Neuronal stem cell (in vitro differentiated cells): ENCODE measurements around the gene ZNF841. TPM values are rescaled to one million over a fixed set of nuclear protein-coding genes. Genes with fewer than 3 reads are reported as not detected.

Experiments
- DNase-seq: peaks from one replicate; pipeline ENCODE4 v3.0.0-alpha.2; 2013; ENCODE audit warnings: low spot score
- H2AFZ ChIP-seq: one replicate; pipeline ENCODE4 v1.6.1; 2013; ENCODE audit warnings: mild to moderate bottlenecking, low read length, inconsistent platforms
- H2AK5ac ChIP-seq: 2 replicates; pipeline ENCODE4 v1.6.1; 2013; ENCODE audit warnings: low read depth, mild to moderate bottlenecking, inconsistent platforms, low read length, moderate library complexity, mixed read lengths
- H2BK120ac ChIP-seq: 2 replicates; pipeline ENCODE4 v1.6.1; 2013; ENCODE audit warnings: low read depth, mild to moderate bottlenecking, inconsistent platforms, low read length, moderate library complexity, mixed read lengths
- H2BK12ac ChIP-seq: one replicate; pipeline ENCODE4 v1.6.1; 2013; ENCODE audit warnings: low read length, inconsistent platforms
- H2BK15ac ChIP-seq: 2 replicates; pipeline ENCODE4 v1.6.1; 2013; ENCODE audit warnings: mild to moderate bottlenecking, low read length, inconsistent platforms, mixed read lengths
- H2BK5ac ChIP-seq: one replicate; pipeline ENCODE4 v1.6.1; 2013; ENCODE audit warnings: inconsistent platforms, mild to moderate bottlenecking, low read length, moderate library complexity
- H3K14ac ChIP-seq: one replicate; pipeline ENCODE4 v1.6.1; 2013; ENCODE audit warnings: low read length, inconsistent platforms
- H3K18ac ChIP-seq: 2 replicates; pipeline ENCODE4 v1.6.1; 2013; ENCODE audit warnings: low read length, inconsistent platforms
- H3K23ac ChIP-seq: 2 replicates; pipeline ENCODE4 v1.6.1; 2013; ENCODE audit warnings: low read depth, mild to moderate bottlenecking, mixed read lengths, low read length, inconsistent platforms; ENCODE audit not compliant: poor library complexity
- H3K27ac ChIP-seq: replicated peaks from 3 replicates; pipeline ENCODE4 v1.5.1; 2013; ENCODE audit warnings: low read length, inconsistent platforms
- H3K27me3 ChIP-seq, 3 experiments: 2 replicates each; pipeline ENCODE4 v1.6.1; 2013; ENCODE audit warnings: low read length in 3 of 3, mild to moderate bottlenecking in 2 of 3, inconsistent platforms in 1 of 3, low read depth in 1 of 3, mixed read lengths in 1 of 3, moderate library complexity in 1 of 3; ENCODE audit not compliant: control insufficient read depth in 3 of 3, insufficient read depth in 3 of 3
- H3K36me3 ChIP-seq, 2 donors: replicated peaks in 1 of 2; 2 replicates each; pipeline ENCODE4 v1.6.1; 2013; ENCODE audit warnings: low read length in 2 of 2; ENCODE audit not compliant: control insufficient read depth in 2 of 2, insufficient read depth in 2 of 2
- H3K4ac ChIP-seq: 2 replicates; pipeline ENCODE4 v1.6.1; 2013; ENCODE audit warnings: inconsistent platforms, mild to moderate bottlenecking, low read length, moderate library complexity
- H3K4me1 ChIP-seq, 2 donors: 1 replicate in 1 of 2; 2 replicates in 1 of 2; pipeline ENCODE4 v1.6.1; 2013; ENCODE audit warnings: low read length in 2 of 2, low read depth in 1 of 2; ENCODE audit not compliant: control insufficient read depth in 2 of 2, insufficient read depth in 1 of 2
- H3K4me2 ChIP-seq: one replicate; pipeline ENCODE4 v1.6.1; 2013; ENCODE audit warnings: mild to moderate bottlenecking, low read length, inconsistent platforms; ENCODE audit not compliant: insufficient read depth, poor library complexity, severe bottlenecking
- H3K4me3 ChIP-seq, 2 donors: 2 replicates each; pipeline ENCODE4 v1.5.1; 2013; ENCODE audit warnings: low read length in 2 of 2, mild to moderate bottlenecking in 2 of 2, inconsistent platforms in 1 of 2, moderate library complexity in 1 of 2
- H3K79me1 ChIP-seq: one replicate; pipeline ENCODE4 v1.6.1; 2013; ENCODE audit warnings: low read depth, mild to moderate bottlenecking, inconsistent platforms, low read length, moderate library complexity
- H3K9ac ChIP-seq: one replicate; pipeline ENCODE4 v1.6.1; 2013; ENCODE audit warnings: mild to moderate bottlenecking, low read depth, low read length, inconsistent platforms; ENCODE audit not compliant: poor library complexity
- H3K9me3 ChIP-seq, 2 donors: replicated peaks in 1 of 2; 2 replicates each; pipeline versions ENCODE3 to v1.6.1; 2013; ENCODE audit warnings: low read length in 2 of 2, mild to moderate bottlenecking in 2 of 2, inconsistent platforms in 1 of 2, low read depth in 1 of 2, mixed read lengths in 1 of 2, moderate library complexity in 1 of 2; ENCODE audit not compliant: control insufficient read depth in 2 of 2, insufficient read depth in 1 of 2
- H4K8ac ChIP-seq: one replicate; pipeline ENCODE4 v1.6.1; 2013; ENCODE audit warnings: low read depth, mild to moderate bottlenecking, inconsistent platforms, low read length, moderate library complexity
- H4K91ac ChIP-seq: one replicate; pipeline ENCODE4 v1.6.1; 2013; ENCODE audit warnings: low read length, low read depth, mild to moderate bottlenecking, inconsistent platforms; ENCODE audit not compliant: poor library complexity
- WGBS, 2 donors: extraction: QIAGEN DNeasy Blood & Tissue Kit; methylation state at CpG; one replicate each; pipeline ENCODE4 v1.1.7; 2013; ENCODE audit warnings: missing lambda C conversion rate in 2 of 2, mixed read lengths in 1 of 2; ENCODE audit not compliant: insufficient read length in 2 of 2, insufficient replicate concordance in 1 of 2; ENCODE audit errors: extremely low coverage in 2 of 2; 5-methylcytosine and 5-hydroxymethylcytosine counted together
- small RNA-seq: library from polyadenylated mRNA; stranded (forward); fragments of <200 nt; extraction: miRNeasy Mini kit (QIAGEN cat#:217004); gene quantifications from one replicate; pipeline ENCODE3, GENCODE V24; 2013; ENCODE audit not compliant: insufficient read depth

ZNF841 gene

GRCh38 chr19:52022193-52022592 is 73.4 kb downstream of the ZNF841 start:
- no peak overlapping the region for H3K4ac ChIP-seq
- no peak overlapping the region for H3K18ac ChIP-seq
- DNase-seq = no peak
- H3K14ac ChIP-seq = no peak overlapping the region
- no peak overlapping the region for H2BK15ac ChIP-seq
- no CpG with 5 or more reads among the region's 15 CpGs for WGBS, 2 donors
- peaks cover 27 to 88% of the 10 kb centered on the region in 2 donors for H3K36me3 ChIP-seq
- no peak overlapping the region for H3K4me3 ChIP-seq
- H3K9ac ChIP-seq = no peak overlapping the region
- H3K4me2 ChIP-seq = no peak overlapping the region
- no peak overlapping the region for H3K27ac ChIP-seq
- H3K23ac ChIP-seq = no peak overlapping the region
- H2AK5ac ChIP-seq = no peak overlapping the region
- no peak overlapping the region for H4K91ac ChIP-seq
- H3K79me1 ChIP-seq = no peaks in the 10 kb centered on the region
- no peak overlapping the region for H2BK12ac ChIP-seq
- H4K8ac ChIP-seq = no peak overlapping the region
- H2BK5ac ChIP-seq = no peak overlapping the region
- H3K27me3 ChIP-seq = no peaks in the 10 kb centered on the region
- H2AFZ ChIP-seq = no peak overlapping the region
- H3K9me3 ChIP-seq = peaks cover 12 to 93% of the 10 kb centered on the region in 2 donors
- H2BK120ac ChIP-seq = no peak overlapping the region
- no peaks in the 10 kb centered on the region for H3K4me1 ChIP-seq

- H2BK12ac ChIP-seq = no peak overlapping the region
- no peak overlapping the region for H2BK120ac ChIP-seq
- no peak overlapping the region for H2BK5ac ChIP-seq
- no peak overlapping the region for H3K27ac ChIP-seq
- no peak for DNase-seq
- H3K79me1 ChIP-seq = no peaks in the 10 kb centered on the region
- peaks cover 39 to 97% of the 10 kb centered on the region in 2 donors for H3K36me3 ChIP-seq
- no peak overlapping the region for H2AFZ ChIP-seq
- no peak overlapping the region for H3K4me3 ChIP-seq
- H3K9ac ChIP-seq = no peak overlapping the region
- no peak overlapping the region for H3K14ac ChIP-seq
- H3K4me2 ChIP-seq = no peak overlapping the region
- no peak overlapping the region for H3K18ac ChIP-seq
- H3K4me1 ChIP-seq = no peaks in the 10 kb centered on the region
- no peak overlapping the region for H4K91ac ChIP-seq
- H4K8ac ChIP-seq = no peak overlapping the region
- H2AK5ac ChIP-seq = no peak overlapping the region
- peaks cover 13 to 93% of the 10 kb centered on the region in 2 donors for H3K9me3 ChIP-seq
- no CpG with 5 or more reads among the region's 4 CpGs for WGBS, 2 donors
- H3K4ac ChIP-seq = no peak overlapping the region
- H2BK15ac ChIP-seq = no peak overlapping the region
- H3K27me3 ChIP-seq = no peaks in the 10 kb centered on the region
- no peak overlapping the region for H3K23ac ChIP-seq
These were observed 75.1 kb downstream of the ZNF841 start for GRCh38 chr19:52020506-52020905.

Small RNA genes lying within 50 kb of the gene (small RNA-seq; reads per million reads assigned to genes)
- gene RPL37P23 = not detected
